ENCODE results near the gene ASAH2B. TPM values are rescaled to one million over a fixed set of nuclear protein-coding genes. Genes with fewer than 3 reads are reported as not detected.
"Not testable (repeated sequence)": the region's sequence is repeated elsewhere in the genome, so short reads cannot be mapped to it uniquely, and the experiment has no call there.

ASAH2B gene
- total RNA-seq, 2 donors from 2014 or later = 4.2 to 5.1 TPM

GRCh38 chr10:50787962-50788361 is 48.2 kb downstream of the ASAH2B start:
- peaks cover 10 to 13% of the 10 kb centered on the region in 2 donors for H3K36me3 Mint-ChIP-seq
- not testable (repeated sequence) for H3K27ac Mint-ChIP-seq; ATAC-seq; H3K9me3 Mint-ChIP-seq; DNase-seq (ENCODE audit: low spot score in 2 of 2)

- H3K9me3 Mint-ChIP-seq = peaks cover 0 to 5% of the 10 kb centered on the region in 2 donors
- no peak overlapping the region for H3K27ac Mint-ChIP-seq
- peaks cover 10 to 13% of the 10 kb centered on the region in 2 donors for H3K36me3 Mint-ChIP-seq
- no peak for DNase-seq (ENCODE audit: low spot score in 2 of 2)
- no peak for ATAC-seq
Measured at GRCh38 chr10:50788951-50789945, 49.5 kb downstream of the ASAH2B start.

- Mint-ChIP-seq H3K36me3 (no peaks in the 10 kb centered on the region), H3K9me3 (no peaks in the 10 kb centered on the region), H3K27ac (no peak overlapping the region)
- ATAC-seq (no peak), DNase-seq (ENCODE audit: low spot score in 2 of 2) (no peak)
Measured at GRCh38 chr10:50794490-50794889, 54.8 kb downstream of the ASAH2B start.

GRCh38 chr10:50796693-50797092 is 57.0 kb downstream of the ASAH2B start:
- H3K9me3 Mint-ChIP-seq = no peaks in the 10 kb centered on the region
- no peaks in the 10 kb centered on the region for H3K36me3 Mint-ChIP-seq
- no peak for ATAC-seq
- DNase-seq (ENCODE audit: low spot score in 2 of 2) = no peak
- no peak overlapping the region for H3K27ac Mint-ChIP-seq

- ATAC-seq (no peak), DNase-seq (ENCODE audit: low spot score in 2 of 2) (no peak)
- Mint-ChIP-seq H3K36me3 (no peaks in the 10 kb centered on the region), H3K9me3 (no peaks in the 10 kb centered on the region), H3K27ac (no peak overlapping the region)
Measured at GRCh38 chr10:50798297-50798696, 58.6 kb downstream of the ASAH2B start.

GRCh38 chr10:50799595-50799994 is 59.9 kb downstream of the ASAH2B start:
- DNase-seq (ENCODE audit: low spot score in 2 of 2) = no peak
- Mint-ChIP-seq H3K36me3 (no peaks in the 10 kb centered on the region), H3K27ac (no peak overlapping the region), H3K9me3 (no peaks in the 10 kb centered on the region)
- no peak for ATAC-seq

GRCh38 chr10:50805981-50806622 is 66.4 kb downstream of the ASAH2B start:
- ATAC-seq = no peak
- H3K27ac Mint-ChIP-seq = no peak overlapping the region
- H3K36me3 Mint-ChIP-seq = no peaks in the 10 kb centered on the region
- DNase-seq (ENCODE audit: low spot score in 2 of 2) = no peak
- no peaks in the 10 kb centered on the region for H3K9me3 Mint-ChIP-seq

- DNase-seq (ENCODE audit: low spot score in 2 of 2) (no peak), ATAC-seq (no peak)
- Mint-ChIP-seq H3K36me3 (no peaks in the 10 kb centered on the region), H3K9me3 (no peaks in the 10 kb centered on the region), H3K27ac (no peak overlapping the region)
Measured at GRCh38 chr10:50807851-50808776, 68.4 kb downstream of the ASAH2B start.

Other genes starting within 250 kb of the ASAH2B start
- gene SGMS1, start 116.0 kb upstream of the ASAH2B start, total RNA-seq = 10 to 100 TPM in 1 of 2 donors, 1 to 10 TPM in 1; 8.1 to 11.2 TPM
- gene A1CF, start 145.7 kb downstream of the ASAH2B start, total RNA-seq = not detected